Suprapubic skin (tissue), 3 donors: ENCODE measurements around the gene ERVK3-1.

Experiments
- POLR2A ChIP-seq, 2 donors: fragments of 450-650 bp; IDR thresholded peaks; one replicate each; pipeline ENCODE4 v1.6.1; 2017; ENCODE audit warnings: antibody characterized with exemption in 2 of 2, mild to moderate bottlenecking in 2 of 2, moderate library complexity in 2 of 2
- TF ChIP-seq, protein P1 (sequence below), 2 donors: fragments of 200-600 bp in 1 of 2; fragments of 450-650 bp in 1 of 2; sonication (generic) in 1 of 2; IDR thresholded peaks; one replicate each; pipeline ENCODE4 v1.5.1; 2016 to 2019; ENCODE audit warnings: antibody characterized with exemption in 2 of 2, mild to moderate bottlenecking in 1 of 2, moderate library complexity in 1 of 2

GRCh38 chr19:58300620-58301019 lies 4.6 kb upstream of the ERVK3-1 start:
- TF ChIP-seq, protein P1, sequence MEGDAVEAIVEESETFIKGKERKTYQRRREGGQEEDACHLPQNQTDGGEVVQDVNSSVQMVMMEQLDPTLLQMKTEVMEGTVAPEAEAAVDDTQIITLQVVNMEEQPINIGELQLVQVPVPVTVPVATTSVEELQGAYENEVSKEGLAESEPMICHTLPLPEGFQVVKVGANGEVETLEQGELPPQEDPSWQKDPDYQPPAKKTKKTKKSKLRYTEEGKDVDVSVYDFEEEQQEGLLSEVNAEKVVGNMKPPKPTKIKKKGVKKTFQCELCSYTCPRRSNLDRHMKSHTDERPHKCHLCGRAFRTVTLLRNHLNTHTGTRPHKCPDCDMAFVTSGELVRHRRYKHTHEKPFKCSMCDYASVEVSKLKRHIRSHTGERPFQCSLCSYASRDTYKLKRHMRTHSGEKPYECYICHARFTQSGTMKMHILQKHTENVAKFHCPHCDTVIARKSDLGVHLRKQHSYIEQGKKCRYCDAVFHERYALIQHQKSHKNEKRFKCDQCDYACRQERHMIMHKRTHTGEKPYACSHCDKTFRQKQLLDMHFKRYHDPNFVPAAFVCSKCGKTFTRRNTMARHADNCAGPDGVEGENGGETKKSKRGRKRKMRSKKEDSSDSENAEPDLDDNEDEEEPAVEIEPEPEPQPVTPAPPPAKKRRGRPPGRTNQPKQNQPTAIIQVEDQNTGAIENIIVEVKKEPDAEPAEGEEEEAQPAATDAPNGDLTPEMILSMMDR (IDR thresholded peaks at IDR 0.05) = no peak
- TF ChIP-seq POLR2A (IDR thresholded peaks at IDR 0.05) = no peak
